CD4-positive, alpha-beta T cell treated with Interleukin-4 for 1 hour (primary cell): ENCODE results near the gene ZNF627.
"Not testable (repeated sequence)": the region's sequence is repeated elsewhere in the genome, so short reads cannot be mapped to it uniquely, and the experiment has no call there.

Source experiments
- DNase-seq, 2 donors: peaks; one replicate each; pipeline ENCODE4 v3.0.0-alpha.2; 2020 to 2022

ZNF627 gene

DNA sequence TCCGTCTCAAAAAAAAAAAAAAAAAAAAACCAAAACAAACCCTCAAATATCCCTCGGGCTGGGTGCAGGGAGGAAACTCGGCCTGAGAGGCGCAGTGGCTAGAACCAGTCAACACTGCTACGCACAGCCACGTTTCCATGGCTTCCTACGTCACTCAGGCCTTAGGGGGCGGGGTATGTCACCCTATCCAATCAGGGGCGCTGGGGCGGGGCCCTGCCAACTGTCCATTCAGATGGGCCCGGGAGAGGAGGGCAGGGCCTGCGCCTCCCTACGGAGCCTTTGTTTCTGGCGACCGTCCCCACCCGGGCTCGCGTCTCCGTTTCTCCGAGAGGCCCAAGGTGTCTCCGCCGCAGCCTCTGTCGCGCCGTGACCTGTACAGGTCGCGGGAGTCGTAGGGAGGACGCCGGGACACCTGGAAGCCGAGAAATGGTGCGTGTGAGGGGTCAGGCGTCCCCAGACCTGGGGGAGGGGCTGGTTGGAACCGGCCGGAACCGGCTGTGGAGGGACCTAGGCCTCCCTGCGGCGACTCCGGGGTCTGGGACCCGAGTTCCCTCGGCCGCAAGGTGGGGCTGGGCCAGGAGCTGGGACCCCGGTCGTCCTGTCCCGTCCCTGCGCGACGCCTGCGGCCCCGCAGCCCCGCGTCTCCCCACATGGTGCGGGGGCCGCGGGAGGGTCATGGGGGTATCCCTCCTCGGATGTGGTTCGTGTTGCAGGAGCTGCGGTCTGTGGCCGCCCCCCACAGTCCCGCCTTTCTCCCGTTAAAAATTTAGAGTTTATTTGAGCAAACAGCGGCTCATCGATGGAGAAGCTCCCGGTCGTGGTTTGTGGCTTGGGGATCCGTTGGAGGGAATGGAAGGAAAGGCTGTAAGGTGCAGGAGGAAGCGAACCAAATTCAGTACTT lies at the start of gene ZNF627:
Gene ZNF627 (plus strand): TSS at position 282 of the 901 bp plus-strand sequence. CDS start 145 bp downstream, at position 427.
- DNase-seq: peak; percentile 98 to 99

DNA sequence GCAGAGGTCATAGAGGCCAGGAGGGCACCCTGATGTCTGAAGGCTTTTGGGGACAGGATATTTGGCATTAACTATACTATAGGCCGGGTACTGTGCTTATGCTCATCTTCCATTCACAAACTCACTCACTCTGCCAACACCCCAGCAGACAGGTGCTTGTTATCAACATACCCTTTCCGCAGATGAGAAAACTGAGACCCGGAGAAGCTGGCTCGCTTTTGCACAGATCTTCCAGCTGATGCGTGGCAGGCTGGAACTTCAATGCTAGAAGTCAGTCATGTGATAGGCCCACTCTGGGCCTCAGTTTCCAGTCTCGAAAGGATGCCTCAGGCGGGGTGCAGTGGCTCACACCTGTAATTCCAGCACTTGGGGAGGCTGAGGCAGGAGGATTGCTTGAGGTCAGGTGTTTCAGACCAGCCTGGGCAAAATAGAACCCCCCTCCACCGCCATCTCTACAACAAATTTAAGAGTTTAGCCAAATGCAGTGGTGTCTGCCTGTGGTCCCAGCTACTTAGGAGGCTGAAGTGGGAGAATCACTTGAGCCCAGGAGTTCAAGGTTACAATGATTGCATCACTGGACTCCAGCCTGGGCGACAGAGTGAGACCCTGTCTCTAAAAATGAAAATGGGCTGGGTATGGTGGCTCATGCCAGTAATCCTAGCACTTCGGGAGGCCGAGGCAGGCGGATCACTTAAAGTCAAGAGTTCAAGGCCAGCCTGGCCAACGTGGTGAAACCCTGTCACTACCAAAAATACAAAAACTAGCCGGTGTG lies 49.2 kb upstream of the ZNF627 start:
- no peak for DNase-seq

DNA sequence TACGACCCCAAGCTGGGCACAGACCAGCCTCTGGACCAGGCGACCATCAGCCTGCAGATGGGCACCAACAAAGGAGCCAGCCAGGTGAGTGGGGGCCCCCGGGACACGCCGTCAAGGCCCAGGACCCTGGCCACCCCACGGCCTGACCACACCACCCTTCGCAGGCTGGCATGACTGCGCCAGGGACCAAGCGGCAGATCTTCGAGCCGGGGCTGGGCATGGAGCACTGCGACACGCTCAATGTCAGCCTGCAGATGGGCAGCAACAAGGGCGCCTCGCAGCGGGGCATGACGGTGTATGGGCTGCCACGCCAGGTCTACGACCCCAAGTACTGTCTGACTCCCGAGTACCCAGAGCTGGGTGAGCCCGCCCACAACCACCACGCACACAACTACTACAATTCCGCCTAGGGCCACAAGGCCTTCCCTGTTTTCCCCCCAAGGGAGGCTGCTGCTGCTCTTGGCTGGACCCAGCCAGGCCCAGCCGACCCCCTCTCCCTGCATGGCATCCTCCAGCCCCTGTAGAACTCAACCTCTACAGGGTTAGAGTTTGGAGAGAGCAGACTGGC lies 47.8 kb upstream of the ZNF627 start:
- DNase-seq: no peak

DNA sequence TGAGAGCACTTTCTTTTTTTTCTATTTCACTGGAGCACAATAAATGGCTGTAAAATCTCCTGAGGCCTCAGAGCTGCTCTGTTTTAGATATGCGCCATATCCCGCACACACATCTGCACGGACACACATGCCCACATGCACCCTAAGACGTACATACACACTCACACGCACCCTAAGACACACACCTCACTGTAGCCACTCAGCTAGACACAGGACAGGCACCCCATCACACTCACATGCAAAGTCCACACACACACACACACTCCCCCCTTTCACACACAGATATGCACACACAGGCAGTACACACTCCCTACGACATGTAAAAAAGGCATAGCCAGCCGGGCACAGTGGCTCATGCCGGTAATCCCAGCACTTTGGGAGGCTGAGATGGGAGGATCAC lies 47.0 kb upstream of the ZNF627 start:
- DNase-seq: no peak

DNA sequence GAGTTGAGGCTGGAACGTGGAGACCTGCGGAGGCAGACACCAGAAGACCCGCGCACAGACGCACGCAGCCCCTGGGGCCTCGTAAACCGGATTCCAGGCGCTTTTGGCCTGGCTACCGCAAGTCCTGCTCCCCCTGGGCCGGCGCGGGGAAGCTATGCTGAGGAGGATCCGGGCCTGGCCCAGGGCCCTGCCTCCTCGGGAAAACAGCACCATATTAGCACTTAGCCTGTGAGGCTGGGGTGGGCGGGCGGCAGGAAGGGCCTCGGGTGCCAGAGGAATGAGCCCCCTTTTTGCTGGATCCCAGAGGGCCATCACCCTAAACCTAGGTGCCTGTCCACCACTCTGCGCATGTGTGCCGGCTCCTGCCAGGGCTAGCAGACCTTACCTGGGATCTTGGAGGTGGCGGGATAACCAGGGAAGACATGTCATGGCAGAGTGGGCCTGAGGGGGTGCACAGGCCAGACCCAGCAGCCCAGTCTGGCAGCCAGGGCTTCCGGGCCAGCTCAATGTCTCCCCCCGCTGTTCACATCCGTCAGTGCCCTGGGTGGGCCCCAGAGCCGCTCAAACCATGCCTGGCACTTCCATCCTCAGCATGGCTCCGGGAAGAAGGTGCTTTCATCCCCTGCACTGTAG lies 45.6 kb upstream of the ZNF627 start:
- DNase-seq: no peak

DNA sequence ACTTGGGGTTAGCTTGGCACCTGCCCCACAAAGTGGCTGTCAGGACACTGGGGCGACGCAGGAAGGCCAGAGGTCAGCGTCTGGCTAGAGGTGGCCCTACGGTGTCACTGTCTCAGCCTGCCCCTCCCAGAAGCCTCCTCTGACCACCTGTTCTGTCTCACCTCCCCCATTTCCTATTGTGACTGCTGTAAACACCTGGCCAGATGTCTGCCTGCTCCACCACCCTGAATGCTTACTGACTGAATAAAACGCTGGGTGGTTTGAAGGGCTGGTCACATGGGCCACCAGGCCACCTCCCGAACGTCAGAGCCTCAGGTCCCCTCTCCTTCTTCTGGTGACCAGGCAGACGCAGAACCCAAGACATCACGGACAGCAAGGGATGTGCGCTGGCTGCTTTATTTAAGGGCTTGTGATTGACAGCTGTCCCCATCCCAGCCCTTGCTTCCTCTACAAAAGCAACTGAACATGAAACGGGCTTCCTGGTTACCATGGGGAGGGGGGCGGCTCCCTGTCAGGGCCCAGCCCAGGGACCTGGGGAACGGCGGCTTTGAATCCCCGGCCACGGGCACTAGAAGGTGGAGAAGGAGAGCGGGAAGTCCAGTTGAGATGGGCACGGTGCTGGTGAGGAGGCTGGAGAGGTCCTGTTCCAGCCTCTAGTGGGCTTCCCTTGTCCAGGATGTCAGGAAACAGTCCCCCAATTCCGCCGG lies 44.5 kb upstream of the ZNF627 start:
- DNase-seq: no peak

DNA sequence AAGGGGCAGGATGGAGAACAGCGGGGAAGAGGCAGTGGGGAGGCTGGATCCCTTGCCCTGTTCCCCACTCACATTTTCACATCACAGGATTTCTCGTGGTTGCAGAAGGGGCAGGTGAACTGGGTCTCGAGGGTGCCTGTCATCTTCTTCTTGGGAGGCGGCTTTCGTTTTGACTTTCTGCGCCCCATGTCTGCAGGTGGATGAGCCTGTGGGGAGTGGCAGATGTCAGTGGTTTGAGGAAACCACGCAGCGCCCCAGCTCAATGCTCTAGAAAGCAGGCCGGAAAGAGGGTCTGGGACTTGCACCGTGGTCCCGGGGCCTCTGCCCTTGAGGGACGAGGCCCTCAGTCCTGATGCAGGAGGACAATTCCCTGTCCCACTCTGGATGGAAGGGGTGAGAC lies 43.1 kb upstream of the ZNF627 start:
- DNase-seq: no peak

DNA sequence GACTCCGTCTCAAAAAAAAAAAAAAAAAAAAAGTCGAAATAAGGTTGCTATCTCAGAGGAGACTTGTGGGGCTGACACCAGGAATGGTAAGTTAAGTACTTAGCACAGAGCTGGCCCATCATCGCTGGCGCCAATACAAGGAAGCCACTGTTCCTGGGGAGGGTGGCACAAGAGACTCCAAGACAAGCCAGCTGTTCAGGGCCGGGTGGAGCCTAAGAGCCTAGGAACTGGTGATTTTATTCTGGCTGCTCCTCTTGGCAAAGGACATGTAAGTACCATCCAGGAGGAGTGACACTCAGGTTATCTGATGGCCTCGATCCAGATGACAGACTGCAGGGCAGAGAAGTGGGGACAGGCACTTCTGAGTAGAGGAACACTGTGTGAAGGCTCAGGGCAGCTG lies 42.0 kb upstream of the ZNF627 start:
- DNase-seq: no peak

DNA sequence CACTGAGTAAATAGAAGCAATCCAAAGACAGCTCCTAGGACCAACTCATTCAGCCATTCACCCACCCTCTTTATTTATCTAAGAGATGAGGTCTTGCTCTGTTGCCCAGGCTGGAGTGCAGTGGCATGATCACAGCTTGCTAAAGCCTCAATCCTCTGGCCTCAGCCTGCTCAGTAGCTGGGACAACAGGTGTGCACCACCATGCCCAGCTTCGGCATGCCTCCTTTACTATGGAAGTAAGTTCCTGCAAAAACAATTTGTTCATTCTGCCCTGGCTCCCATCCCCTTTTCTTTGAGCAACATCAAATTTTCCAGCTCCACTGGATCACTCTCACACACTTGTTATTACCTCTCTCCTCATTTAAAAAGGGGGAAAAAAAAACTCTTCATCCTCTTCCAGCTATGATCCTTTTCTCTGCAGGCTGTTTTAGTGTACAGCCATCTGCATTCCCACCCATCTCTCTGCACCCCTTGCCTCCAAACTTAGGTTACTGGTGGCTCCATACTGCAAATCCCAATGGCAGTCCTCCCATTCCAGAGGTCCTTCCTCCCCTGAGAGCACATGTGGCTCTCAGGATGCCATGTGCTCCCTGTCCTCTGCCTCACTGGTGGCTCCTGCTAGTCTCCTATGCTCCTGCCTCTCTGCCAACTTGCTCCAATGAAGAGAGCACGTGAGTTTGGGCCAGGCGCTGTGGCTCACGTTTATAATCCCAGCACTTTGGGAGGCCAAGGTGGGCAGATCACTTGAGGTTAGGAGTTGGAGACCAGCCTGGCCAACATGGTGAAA lies 40.5 kb upstream of the ZNF627 start:
- DNase-seq: no peak

DNA sequence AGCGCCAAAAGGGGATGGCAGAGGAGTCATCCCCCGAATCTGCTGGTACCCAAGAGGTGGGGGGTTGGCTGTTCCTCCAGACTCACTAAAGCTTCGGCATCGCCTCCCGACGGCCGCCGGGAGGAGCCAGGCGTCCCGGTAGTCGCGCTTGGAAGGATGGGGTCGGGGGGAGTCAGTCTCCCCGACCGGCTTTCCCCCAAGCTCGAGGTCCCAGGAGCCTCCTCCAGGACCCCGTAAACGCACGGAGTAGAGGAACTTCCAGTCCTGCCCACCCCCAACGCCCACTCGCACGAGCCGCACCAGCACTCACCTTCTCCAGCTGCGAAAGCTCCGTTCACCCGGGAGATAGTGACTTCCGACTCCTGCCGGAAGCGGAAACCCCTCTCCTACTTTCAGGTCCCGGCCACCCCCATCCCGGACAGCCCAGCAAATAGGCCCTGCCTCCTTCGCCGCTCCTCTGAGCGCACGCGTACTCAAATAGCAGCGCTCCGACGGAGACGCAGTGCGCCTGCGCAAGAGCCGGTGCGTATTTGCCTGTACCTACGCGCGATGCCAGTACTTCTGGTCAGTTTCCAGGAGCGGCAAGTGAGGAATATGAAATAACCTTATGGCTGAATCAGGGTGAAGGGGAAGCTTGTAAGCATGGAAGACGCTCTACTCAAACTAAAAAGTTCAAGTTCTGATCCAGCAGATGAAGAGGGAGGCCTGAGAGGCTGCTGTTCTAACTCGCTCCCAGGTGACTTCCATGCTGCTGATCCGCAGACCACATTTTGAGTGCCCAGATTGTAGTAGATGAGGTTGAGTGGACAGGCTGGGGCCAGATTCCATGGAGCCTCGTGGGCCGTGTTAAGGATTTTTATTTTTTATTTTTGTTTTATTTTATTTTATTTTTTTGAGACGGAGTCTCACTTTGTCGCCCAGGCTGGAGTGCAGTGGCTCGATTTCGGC lies 38.1 kb upstream of the ZNF627 start, which contains the start of gene ELOF1:
Gene ELOF1 (minus strand): TSS at position 350 of the 948 bp plus-strand sequence. CDS start 4,883 bp downstream, outside the sequence.
- DNase-seq: peak; percentile 97 to 98

DNA sequence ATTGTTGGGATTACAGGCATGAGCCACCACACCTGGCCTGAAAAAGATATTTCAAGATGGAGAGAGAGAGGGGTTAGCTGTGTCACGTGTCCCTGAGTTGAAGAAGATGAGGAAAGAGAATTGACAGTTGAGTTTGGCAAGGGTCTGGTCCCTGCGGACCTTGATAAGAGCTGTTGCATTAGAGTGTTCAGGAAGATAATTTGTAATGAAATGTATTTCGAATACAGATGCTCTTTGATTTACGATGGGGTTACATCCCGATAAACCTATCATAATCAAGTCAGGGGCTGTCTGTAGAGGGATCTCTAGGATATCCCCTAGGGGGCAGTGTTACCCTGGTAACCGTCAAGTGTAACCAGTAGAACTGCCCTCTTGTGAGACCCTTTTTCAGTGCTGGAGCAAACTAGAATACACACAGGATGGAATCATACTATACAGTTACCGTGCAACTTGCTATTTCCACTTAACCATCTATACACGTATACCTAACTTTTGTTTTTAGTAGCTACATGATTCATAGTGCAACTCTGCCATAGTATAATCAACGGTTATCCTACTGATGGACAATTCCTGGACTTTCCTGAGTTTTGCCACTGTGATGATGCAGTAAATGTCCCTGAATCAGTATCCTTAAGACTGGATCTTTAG lies 36.8 kb upstream of the ZNF627 start:
- peak; percentile 79 to 82 for DNase-seq

DNA sequence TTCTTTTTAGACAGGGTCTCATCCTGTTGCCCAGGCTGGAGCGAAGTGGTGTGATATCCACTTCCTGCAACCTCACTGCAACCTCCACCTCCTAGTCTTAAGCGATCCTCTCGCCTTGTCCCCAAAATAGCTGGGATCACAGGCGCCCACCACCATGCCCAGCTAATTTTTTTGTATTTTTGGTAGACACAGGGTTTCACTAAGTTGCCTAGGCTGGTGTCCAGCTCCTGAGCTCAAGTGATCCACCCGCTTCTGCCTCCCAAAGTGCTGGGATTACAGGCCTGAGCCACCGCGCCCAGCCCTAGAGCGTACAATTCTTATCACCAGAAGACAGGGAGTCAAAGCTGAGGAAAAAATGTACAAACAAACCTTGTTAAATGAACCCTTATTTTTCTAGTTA lies 33.8 kb upstream of the ZNF627 start:
- no peak for DNase-seq

DNA sequence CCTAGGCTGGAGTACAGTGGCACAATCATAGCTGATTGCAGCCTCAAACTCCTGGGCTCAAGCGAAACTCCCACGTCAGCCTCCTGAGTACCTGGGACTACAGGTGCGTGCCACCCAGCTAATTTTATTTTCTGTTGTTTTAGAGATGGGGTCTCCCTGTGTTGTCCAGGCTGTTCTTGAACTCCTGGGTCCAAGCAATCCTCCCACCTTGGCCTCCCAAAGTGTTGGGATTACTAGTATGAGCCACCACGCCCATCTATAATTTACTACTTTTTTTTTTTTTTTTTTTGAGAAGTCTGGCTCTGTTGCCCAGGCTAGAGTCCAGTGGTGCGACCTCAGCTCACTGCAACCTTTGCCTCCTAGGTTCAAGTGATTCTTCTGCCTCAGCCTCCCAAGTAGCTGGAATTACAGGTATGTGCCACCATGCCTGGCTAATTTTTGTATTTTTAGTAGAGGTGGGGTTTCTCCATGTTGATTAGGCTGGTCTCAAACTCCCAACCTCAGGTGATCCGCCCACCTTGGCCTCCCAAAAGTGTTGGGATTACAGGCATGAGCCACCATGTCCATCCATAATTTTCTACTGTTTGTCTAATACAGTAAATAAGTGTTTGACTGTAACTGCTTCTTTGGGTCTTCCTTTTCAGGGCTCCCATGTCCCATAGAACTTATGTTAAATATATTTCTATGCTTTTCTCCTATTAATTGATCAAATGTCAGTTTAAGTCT lies 33.0 kb upstream of the ZNF627 start:
- DNase-seq: not testable (repeated sequence)

DNA sequence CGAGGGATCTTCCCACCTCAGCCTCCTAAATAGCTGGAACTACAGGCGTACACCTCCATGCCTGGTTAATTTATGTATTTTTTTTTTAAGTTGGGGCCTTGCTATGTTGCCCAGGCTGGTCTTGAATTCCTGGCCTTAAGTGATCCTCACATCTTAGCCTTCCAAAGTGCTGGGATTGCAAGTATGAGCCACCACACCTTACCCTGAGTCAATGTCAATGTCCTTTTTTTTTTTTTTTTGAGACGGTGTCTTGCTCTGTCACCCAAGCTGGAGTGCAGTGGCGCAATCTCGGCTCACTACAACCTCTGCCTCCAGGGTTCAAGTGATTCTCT lies 31.7 kb upstream of the ZNF627 start:
- not testable (repeated sequence) for DNase-seq

DNA sequence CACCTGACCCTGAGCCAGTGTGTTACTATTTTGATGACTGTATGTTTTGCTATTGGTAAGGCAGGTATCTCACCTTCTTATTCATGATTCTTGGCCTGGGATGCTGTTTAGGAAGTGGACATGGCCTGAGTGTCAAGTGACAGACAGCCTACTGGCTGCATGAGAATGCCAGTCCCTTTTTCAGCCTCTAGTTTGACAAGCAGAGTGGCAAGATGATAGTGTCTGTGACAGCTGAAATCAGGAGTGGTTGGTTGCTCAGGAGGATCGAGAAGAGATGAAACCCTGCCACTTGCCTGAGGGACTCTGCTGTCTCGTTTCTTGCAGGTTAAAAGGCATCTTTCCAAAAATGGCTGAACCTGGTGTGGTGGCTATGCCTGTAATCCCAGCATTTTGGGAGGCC lies 31.1 kb upstream of the ZNF627 start:
- DNase-seq: no peak

DNA sequence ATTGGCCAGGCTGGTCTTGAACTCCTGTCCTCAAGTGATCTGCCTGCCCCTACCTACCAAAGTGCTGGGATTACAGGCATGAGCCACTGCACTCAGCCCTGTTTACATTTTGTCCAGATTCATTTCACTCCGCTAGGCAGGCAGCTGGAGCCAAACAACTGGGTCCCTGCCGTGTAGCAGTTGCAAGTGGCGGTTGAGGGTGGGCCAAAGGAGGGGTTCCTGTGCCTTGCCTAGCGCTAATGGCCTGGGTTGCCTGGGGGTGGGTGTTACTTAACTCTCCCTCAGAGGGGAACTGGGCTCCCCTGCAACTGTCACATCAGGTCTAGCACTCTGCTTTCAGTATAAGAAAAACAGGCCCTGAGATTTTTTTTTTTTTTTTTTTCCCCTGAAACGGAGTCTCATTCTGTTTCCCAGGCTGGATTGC lies 27.2 kb upstream of the ZNF627 start:
- DNase-seq: no peak

DNA sequence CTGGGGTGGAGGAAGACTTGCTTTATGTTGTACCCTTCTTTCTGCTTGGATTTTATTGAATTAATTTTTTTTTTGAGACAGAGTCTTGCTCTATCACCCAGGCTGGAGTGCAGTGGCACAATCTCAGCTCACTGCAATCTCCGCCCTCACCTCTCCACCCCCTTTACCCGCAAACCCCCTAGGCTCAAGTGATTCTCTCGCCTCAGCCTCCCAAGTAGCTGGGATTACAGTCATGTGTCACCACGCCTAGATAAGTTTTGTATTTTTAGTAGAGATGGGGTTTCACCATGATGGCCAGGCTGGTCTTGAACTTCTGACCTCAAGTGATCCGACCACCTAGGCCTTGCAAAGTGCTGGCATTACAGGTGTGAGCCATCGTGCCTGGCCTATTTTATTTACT lies 23.9 kb upstream of the ZNF627 start:
- not testable (repeated sequence) for DNase-seq

DNA sequence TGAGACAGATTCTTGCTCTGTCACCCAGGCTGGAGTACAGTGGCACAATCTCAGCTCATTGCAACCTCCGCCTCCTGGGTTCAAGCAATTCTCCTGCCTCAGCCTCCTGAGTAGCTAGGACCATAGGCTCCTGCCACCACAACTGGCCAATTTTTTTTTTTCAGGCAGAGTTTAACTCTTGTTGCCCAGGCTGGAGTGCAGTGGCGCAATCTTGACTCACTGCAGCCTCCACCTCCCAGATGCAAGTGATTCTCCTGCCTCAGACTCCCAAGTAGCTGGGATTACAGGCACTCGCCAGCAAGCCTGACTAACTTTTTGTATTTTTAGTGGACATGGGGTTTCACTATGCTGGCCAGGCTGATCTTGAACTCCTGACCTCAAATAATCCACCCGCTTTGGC lies 23.5 kb upstream of the ZNF627 start:
- DNase-seq: not testable (repeated sequence)

DNA sequence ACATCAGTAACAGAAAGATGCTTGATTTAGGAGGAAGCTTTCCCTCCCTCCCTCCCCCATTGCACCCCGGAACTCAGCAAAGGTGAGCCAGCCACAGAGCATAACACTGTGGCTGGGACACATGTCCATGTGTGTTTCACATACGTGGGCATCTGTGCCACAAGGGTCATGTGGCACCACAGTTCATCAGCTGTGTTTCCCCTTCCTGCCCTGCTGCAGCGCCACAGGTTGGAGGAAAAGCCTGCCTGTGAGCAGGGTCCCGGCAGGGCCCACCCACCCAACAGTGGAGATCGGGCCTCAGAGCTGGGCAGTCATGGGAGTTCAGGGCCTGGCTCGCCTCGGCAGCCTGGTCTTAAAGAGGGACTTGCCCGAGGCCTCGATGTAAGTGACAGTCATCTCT lies 22.6 kb upstream of the ZNF627 start:
- peak in 1 of 2 donors; percentile 32 for DNase-seq
